Measurements from ENCODE around the gene BCL7B. TPM values are rescaled to one million over a fixed set of nuclear protein-coding genes. Genes with fewer than 3 reads are reported as not detected.

BCL7B gene
- total and polyA plus RNA-seq, 2 of the 4 experiments (the other 2 are of a cell fraction) = 7.2 to 51.3 TPM

GRCh38 chr7:73519867-73520672 is 37.4 kb downstream of the BCL7B start:
- CTCF ChIA-PET = interaction anchor here (0.8 kb wide), 1 partner anchor 27 kb away, joined by 3 read pairs; no protein-coding TSS in a partner anchor
- TF ChIP-seq CTCF (conservative IDR thresholded peaks at IDR 0.05; ENCODE audit: low read depth, low read length) (no peak), MAZ (IDR thresholded peaks at IDR 0.05; ENCODE audit: borderline replicate concordance, low read depth, low read length) (no peak), POLR2A (IDR thresholded peaks at IDR 0.05; ENCODE audit: low read depth, low read length) (no peak), CEBPB (IDR thresholded peaks at IDR 0.05; ENCODE audit: low read depth, low read length) (no peak), RCOR1 (IDR thresholded peaks at IDR 0.05; ENCODE audit: insufficient replicate concordance, low read length) (no peak), FOS (IDR thresholded peaks at IDR 0.05; ENCODE audit: low read depth, low read length) (no peak), ELK1 (IDR thresholded peaks at IDR 0.05; ENCODE audit: borderline replicate concordance, low read depth, low read length) (no peak), SMC3 (IDR thresholded peaks at IDR 0.05; ENCODE audit: low read depth, low read length) (no peak), MAFK (IDR thresholded peaks at IDR 0.05; ENCODE audit: low read depth, low read length) (no peak), USF2 (IDR thresholded peaks at IDR 0.05; ENCODE audit: low read depth, low read length) (no peak), CHD1 (IDR thresholded peaks at IDR 0.05; ENCODE audit: low read depth, low read length) (no peak), RFX5 (IDR thresholded peaks at IDR 0.05; ENCODE audit: low read depth, low read length) (no peak), BHLHE40 (IDR thresholded peaks at IDR 0.05; ENCODE audit: low read depth, low read length) (no peak)

More at GRCh38 chr7:73519867-73520672, 37.4 kb downstream of the BCL7B start:
- Histone ChIP-seq H3K27ac (ENCODE audit: insufficient read depth, low read length) (peak overlapping the region; percentile 80; the same call in 1 of the 2 replicates), H2AFZ (replicated peaks; ENCODE audit: low read length, poor library complexity) (no peak overlapping the region), H3K4me1 (ENCODE audit: control insufficient read depth, insufficient read depth, low read length) (peaks cover 6% of the 10 kb centered on the region), H2BK15ac (ENCODE audit: low read depth, low read length) (no peak overlapping the region), H3K27me3 (ENCODE audit: control insufficient read depth, insufficient read depth, low read length) (no peaks in the 10 kb centered on the region), H2BK5ac (ENCODE audit: low read depth, low read length, poor library complexity, severe bottlenecking) (peak overlapping the region; percentile 75), H4K20me1 (ENCODE audit: insufficient read depth, low read length) (peaks cover 54% of the 10 kb centered on the region), H2BK120ac (ENCODE audit: low read depth, low read length) (no peak overlapping the region), H3K56ac (ENCODE audit: extremely low read depth, insufficient read depth, low read length) (peak overlapping the region; percentile 61; the same call in 1 of the 2 replicates), H3K18ac (ENCODE audit: low read depth, low read length) (peak overlapping the region; percentile 45), H4K91ac (ENCODE audit: insufficient read depth, low read depth, low read length) (peak overlapping the region; percentile 20; the same call in 1 of the 2 replicates), H2AK9ac (replicated peaks; ENCODE audit: low read depth, low read length, poor library complexity) (no peak overlapping the region), H3K23ac (ENCODE audit: low read depth, low read length) (peak overlapping the region; percentile 92), H3K4me3 (ENCODE audit: insufficient read depth, low read depth, low read length) (peak overlapping the region; percentile 60), H3K4me2 (ENCODE audit: low read depth, low read length) (peak overlapping the region; percentile 89), H2BK20ac (ENCODE audit: low read depth, low read length) (no peak overlapping the region), H3K9me1 (ENCODE audit: insufficient read depth, low read length) (peaks cover 5% of the 10 kb centered on the region), H3K9me3 (ENCODE audit: control insufficient read depth, insufficient read depth, low read length) (no peaks in the 10 kb centered on the region), H4K8ac (ENCODE audit: low read depth in 2 of 2, low read length in 2 of 2) (peak overlapping the region in 1 of 2 experiments; percentile 18; a peak in 1 of 4 replicates), H2AK5ac (ENCODE audit: low read depth, low read length) (peak overlapping the region; percentile 38; the same call in 1 of the 2 replicates), H3K79me1 (ENCODE audit: low read depth in 1 of 2, low read length in 2 of 2) (peaks cover 0 to 29% of the 10 kb centered on the region in 2 experiments; a peak in 2 of 4 replicates), H3K36me3 (ENCODE audit: control insufficient read depth, insufficient read depth, low read length) (peaks cover 15% of the 10 kb centered on the region), H3K4ac (ENCODE audit: low read depth, low read length) (peak overlapping the region; percentile 9; the same call in 1 of the 2 replicates), H3K14ac (replicated peaks; ENCODE audit: low read depth, low read length) (peak overlapping the region; percentile 34), H4K5ac (ENCODE audit: low read depth, low read length) (0 out of 2 replicates have a peak overlapping the region, but pooled peaks have one; percentile 16), H3K9ac (ENCODE audit: low read depth, low read length) (peak overlapping the region; percentile 99)
- 98% methylated on average over 8 of the region's 18 CpGs; no CpG with 5 or more reads in 1 of the 2 experiments for WGBS, 2 experiments (ENCODE audit: extremely low coverage in 2 of 2, insufficient read length in 1 of 2)
- intact Hi-C loops (cut with micrococcal nuclease) (loop anchor here (5.0 kb wide), 1 partner anchor 147 kb away; the partner anchor contains the start of gene VPS37D), dilution Hi-C loops (cut with HindIII; ENCODE audit: low sequenced_read_pairs, unreplicated experiment) (no loop called here), in situ Hi-C loops (cut with MboI; ENCODE audit: low sequenced_read_pairs) (no loop called here)
- ATAC-seq (ENCODE audit: low read depth) (no peak), DNase-seq (peak; percentile 3)
- POLR2A ChIA-PET (ENCODE audit: unreplicated experiment) = no interaction called here
- TSS peak; percentile 9 for BruUV-seq (replicated peaks)
